Stomach (tissue), 9 donors: ENCODE data around the gene MAGEA8. TPM values are rescaled to one million over a fixed set of nuclear protein-coding genes. Genes with fewer than 3 reads are reported as not detected.

Source experiments
- DNase-seq, 2 donors: peaks; one replicate each; pipeline versions ENCODE4 v3.0.0 to v3.0.0-alpha.2; 2013 to 2019
- H3K27ac ChIP-seq, 5 donors: fragments of 200-600 bp in 4 of 5; sonication (generic) in 4 of 5; one replicate each; pipeline ENCODE4 v1.5.1; 2013 to 2019; ENCODE audit warnings: mild to moderate bottlenecking in 1 of 5, moderate library complexity in 1 of 5
- H3K27me3 ChIP-seq, 3 donors: fragments of 200-600 bp; sonication (generic); one replicate each; pipeline ENCODE4 v1.5.1; 2017 to 2019; ENCODE audit warnings: mixed run types in 1 of 3
- H3K36me3 ChIP-seq, 4 donors: fragments of 200-600 bp; sonication (generic); 1 replicate in 3 of 4; 2 replicates in 1 of 4; pipeline ENCODE4 v1.5.1; 2016 to 2019
- H3K4me1 ChIP-seq, 4 donors: fragments of 200-600 bp; sonication (generic); one replicate each; pipeline ENCODE4 v1.5.1; 2016 to 2019
- H3K4me3 ChIP-seq, 4 donors: fragments of 200-600 bp; sonication (generic) in 3 of 4; one replicate each; pipeline ENCODE4 v1.5.1; 2016 to 2019; ENCODE audit warnings: mild to moderate bottlenecking in 1 of 4
- H3K9me3 ChIP-seq, 4 donors: fragments of 200-600 bp; sonication (generic); one replicate each; pipeline ENCODE4 v1.5.1; 2016 to 2019
- EP300 ChIP-seq: sonication (generic); formaldehyde crosslinking; IDR thresholded peaks from one replicate; pipeline ENCODE4 v1.6.1; 2017; ENCODE audit warnings: antibody characterized with exemption
- POLR2A ChIP-seq, 4 donors: fragments of 450-650 bp; IDR thresholded peaks; one replicate each; pipeline ENCODE4 v1.6.1; 2016; ENCODE audit warnings: antibody characterized with exemption in 4 of 4, control low read depth in 2 of 4, mild to moderate bottlenecking in 1 of 4, moderate library complexity in 1 of 4
- POLR2AphosphoS5 ChIP-seq, 3 donors: sonication (generic); formaldehyde crosslinking; IDR thresholded peaks; one replicate each; pipeline ENCODE4 v1.6.1; 2016; ENCODE audit warnings: antibody characterized with exemption in 3 of 3
- WGBS, 5 donors: extraction: QIAGEN DNeasy Blood & Tissue Kit in 3 of 5; methylation state at CpG; one replicate each; pipeline versions ENCODE4 v1.1.5 to v1.1.7; 2013 to 2018; 5-methylcytosine and 5-hydroxymethylcytosine counted together
- intact Hi-C: fragments of 100-400 bp; cut with DNase I; formaldehyde crosslinking; loops from one replicate; pipeline ENCODE4 v1.15.1; 2023; ENCODE audit warnings: low total_unique reads
- polyA plus RNA-seq, 3 donors: library from polyadenylated mRNA; stranded (reverse); fragments of 200-250 nt; gene quantifications; one replicate each; pipeline ENCODE4 v1.2.3, GENCODE V29; 2013
- total RNA-seq, 5 donors: library from RNA; depleted of rRNA; stranded (reverse); fragments of >200 nt; gene quantifications; one replicate each; pipeline versions ENCODE4 v1.1.0 to v1.2.3, GENCODE V29; 2014 to 2016
- TF ChIP-seq, protein P1 (sequence below), 7 experiments: fragments of 450-650 bp in 4 of 7; fragments of 200-600 bp in 3 of 7; sonication (generic) in 3 of 7; IDR thresholded peaks; one replicate each; pipeline ENCODE4 v1.5.1; 2016 to 2019; ENCODE audit warnings: antibody characterized with exemption in 7 of 7, control low read depth in 2 of 7, mild to moderate bottlenecking in 1 of 7
- donor health status: healthy with polysubstance abuse.
- donor health status: Bipolar disorder and iron deficiency.
- donor health status: healthy.

Gene MAGEA8
- total and polyA plus RNA-seq, 8 donors = not detected

DNA sequence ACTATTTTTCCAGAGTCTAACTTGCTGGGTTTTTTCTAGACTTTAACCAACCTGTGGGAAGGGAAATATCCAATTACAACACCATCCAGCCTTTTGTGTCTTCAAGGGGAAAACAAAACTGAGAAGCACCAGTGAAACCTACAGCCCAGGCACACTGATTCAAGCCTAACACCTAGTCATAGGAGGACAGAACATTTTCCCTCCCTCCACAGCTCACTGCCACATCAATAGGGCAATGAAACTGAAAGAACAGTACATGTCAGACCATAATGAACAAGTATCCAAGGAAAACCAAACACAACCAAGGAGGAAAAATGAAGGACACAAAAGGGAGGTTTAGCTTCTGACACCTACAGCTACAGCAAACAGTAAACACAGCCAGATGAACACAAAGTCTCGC, 17.6 kb downstream of the MAGEA8 start:
- DNase-seq = no peak
- intact Hi-C loops = no loop called here
- 45 to 90% (median 67%) methylated on average over 1 of the region's 1 CpG for WGBS, 5 donors
- TF ChIP-seq EP300 = no peak
- TF ChIP-seq, protein P1, sequence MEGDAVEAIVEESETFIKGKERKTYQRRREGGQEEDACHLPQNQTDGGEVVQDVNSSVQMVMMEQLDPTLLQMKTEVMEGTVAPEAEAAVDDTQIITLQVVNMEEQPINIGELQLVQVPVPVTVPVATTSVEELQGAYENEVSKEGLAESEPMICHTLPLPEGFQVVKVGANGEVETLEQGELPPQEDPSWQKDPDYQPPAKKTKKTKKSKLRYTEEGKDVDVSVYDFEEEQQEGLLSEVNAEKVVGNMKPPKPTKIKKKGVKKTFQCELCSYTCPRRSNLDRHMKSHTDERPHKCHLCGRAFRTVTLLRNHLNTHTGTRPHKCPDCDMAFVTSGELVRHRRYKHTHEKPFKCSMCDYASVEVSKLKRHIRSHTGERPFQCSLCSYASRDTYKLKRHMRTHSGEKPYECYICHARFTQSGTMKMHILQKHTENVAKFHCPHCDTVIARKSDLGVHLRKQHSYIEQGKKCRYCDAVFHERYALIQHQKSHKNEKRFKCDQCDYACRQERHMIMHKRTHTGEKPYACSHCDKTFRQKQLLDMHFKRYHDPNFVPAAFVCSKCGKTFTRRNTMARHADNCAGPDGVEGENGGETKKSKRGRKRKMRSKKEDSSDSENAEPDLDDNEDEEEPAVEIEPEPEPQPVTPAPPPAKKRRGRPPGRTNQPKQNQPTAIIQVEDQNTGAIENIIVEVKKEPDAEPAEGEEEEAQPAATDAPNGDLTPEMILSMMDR (IDR thresholded peaks at IDR 0.05) = no peak
- no peak for TF ChIP-seq POLR2A (IDR thresholded peaks at IDR 0.05)
- TF ChIP-seq POLR2AphosphoS5 (IDR thresholded peaks at IDR 0.05) = no peak
- no peaks in the 10 kb centered on the region for H3K4me1 ChIP-seq
- H3K27me3 ChIP-seq = no peaks in the 10 kb centered on the region
- H3K36me3 ChIP-seq = no peaks in the 10 kb centered on the region
- no peak overlapping the region for H3K27ac ChIP-seq
- H3K4me3 ChIP-seq = no peak overlapping the region
- H3K9me3 ChIP-seq = peaks cover 0 to 9% (median 0%) of the 10 kb centered on the region in 4 donors

DNA sequence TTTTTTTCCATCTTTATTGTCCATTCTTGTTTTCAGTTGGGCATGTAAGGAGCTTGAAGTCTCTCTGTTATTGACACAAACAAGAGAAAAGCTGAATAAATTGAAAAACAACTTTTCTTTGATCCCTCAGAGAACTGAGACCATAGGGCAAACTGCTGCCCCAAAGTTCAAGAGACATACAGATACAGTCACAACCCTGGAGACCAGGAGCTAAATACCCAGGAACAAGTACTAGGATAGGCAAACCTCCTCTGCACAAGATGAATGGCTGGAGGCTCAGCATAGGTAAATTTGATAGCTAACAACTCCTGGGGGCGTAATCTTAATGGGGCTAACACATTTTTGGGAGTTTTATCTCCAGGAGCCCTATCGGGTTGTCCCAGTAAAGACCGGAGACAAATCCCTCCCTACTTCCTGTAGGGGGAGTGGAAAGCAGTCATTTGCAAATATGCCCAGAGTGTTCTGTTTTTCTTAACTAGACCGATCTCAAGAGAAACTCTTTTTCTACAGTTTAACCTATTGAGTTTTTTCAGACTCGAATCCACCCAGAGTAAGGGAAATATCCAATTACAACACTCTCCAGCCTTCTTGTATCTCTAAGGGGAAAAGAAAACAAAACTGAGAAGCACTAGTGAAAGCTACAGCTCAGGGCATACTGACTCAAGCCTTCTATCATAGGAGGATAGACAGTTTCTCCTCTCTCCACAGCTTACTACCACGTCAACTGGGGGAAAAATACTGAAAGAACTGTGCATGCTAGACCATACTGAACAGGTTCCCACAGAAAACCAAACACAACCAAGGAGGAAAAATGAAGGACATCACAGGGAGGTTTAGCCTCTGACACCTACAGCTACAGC, 23.1 kb downstream of the MAGEA8 start:
- H3K4me1 ChIP-seq = no peaks in the 10 kb centered on the region
- TF ChIP-seq POLR2A (IDR thresholded peaks at IDR 0.05) (no peak), EP300 (no peak), POLR2AphosphoS5 (IDR thresholded peaks at IDR 0.05) (no peak)
- TF ChIP-seq, protein P1 (IDR thresholded peaks at IDR 0.05) = no peak
- H3K4me3 ChIP-seq = peak overlapping the region in 2 of 4 donors; percentile 7 to 18
- 6 to 39% (median 14%) methylated on average over 6 of the region's 6 CpGs for WGBS, 5 donors
- intact Hi-C loops = no loop called here
- no peaks in the 10 kb centered on the region for H3K36me3 ChIP-seq
- no peaks in the 10 kb centered on the region for H3K27me3 ChIP-seq
- H3K27ac ChIP-seq = no peak overlapping the region
- H3K9me3 ChIP-seq = peaks cover 0 to under 1% (median 0%) of the 10 kb centered on the region in 4 donors
- no peak for DNase-seq

DNA sequence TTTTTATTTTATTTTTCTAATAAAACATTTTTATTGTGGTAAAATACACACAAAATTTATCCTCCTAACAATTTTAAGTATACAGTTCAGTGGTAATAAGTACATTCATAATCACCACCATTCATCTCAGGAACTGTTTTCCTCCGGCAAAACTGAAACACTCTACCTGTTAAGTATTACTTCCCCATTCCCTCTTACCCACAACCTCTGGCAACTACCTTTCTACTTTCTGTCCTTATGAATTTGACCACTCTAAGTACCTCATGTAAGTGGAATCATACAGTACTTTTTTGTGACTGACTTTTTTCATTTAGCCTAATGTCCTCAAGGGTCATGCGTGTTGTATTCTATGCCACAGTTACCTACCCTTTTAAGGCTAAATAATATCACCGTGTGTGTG, 27.3 kb downstream of the MAGEA8 start:
- intact Hi-C loops = no loop called here
- 86 to 96% (median 87%) methylated on average over 3 of the region's 3 CpGs for WGBS, 5 donors

DNA sequence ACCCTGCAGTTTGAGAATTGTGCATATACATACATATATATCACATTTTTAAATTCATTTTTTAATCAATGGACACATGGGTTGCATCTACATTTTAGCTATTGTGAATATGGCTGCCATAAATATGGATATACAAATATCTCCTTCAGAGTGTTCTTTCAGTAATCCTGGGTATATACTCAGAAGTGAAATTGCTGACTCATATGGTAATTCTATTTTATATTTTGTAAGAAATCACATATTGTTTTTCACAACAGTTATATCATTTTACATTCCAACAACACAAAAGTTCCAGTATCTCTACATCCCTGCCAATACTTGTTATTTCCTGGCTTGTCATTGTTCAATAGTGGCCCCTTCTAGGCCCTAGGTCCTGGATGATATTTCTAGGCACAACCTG, 27.7 kb downstream of the MAGEA8 start:
- Histone ChIP-seq H3K36me3 (no peaks in the 10 kb centered on the region), H3K27me3 (no peaks in the 10 kb centered on the region), H3K4me1 (no peaks in the 10 kb centered on the region), H3K9me3 (no peaks in the 10 kb centered on the region), H3K4me3 (no peak overlapping the region), H3K27ac (no peak overlapping the region)
- no peak for TF ChIP-seq POLR2AphosphoS5 (IDR thresholded peaks at IDR 0.05)
- no peak for TF ChIP-seq POLR2A (IDR thresholded peaks at IDR 0.05)
- no peak for TF ChIP-seq EP300
- TF ChIP-seq, protein P1 (IDR thresholded peaks at IDR 0.05) = no peak
- DNase-seq = no peak
- intact Hi-C loops = no loop called here

More for the DNA sequence above, 27.3 kb downstream of the MAGEA8 start:
- no peak for TF ChIP-seq POLR2AphosphoS5 (IDR thresholded peaks at IDR 0.05)
- no peak for TF ChIP-seq POLR2A (IDR thresholded peaks at IDR 0.05)
- TF ChIP-seq, protein P1 (IDR thresholded peaks at IDR 0.05) = no peak
- no peak for TF ChIP-seq EP300
- Histone ChIP-seq H3K4me1 (no peaks in the 10 kb centered on the region), H3K4me3 (no peak overlapping the region), H3K27me3 (no peaks in the 10 kb centered on the region), H3K36me3 (no peaks in the 10 kb centered on the region), H3K9me3 (no peaks in the 10 kb centered on the region), H3K27ac (no peak overlapping the region)
- no peak for DNase-seq
